Coronary artery (tissue), 2 donors: ENCODE data around the gene PITPNB.

Experiments
- DNase-seq: peaks from one replicate; pipeline ENCODE4 v3.0.0-alpha.2; 2017; ENCODE audit warnings: low spot score
- H3K27ac ChIP-seq, 2 donors: fragments of 200-600 bp; sonication (generic); one replicate each; pipeline ENCODE4 v1.5.1; 2016 to 2019
- H3K4me3 ChIP-seq: fragments of 200-600 bp; sonication (generic); 2 replicates; pipeline ENCODE4 v1.5.1; 2016; ENCODE audit warnings: mild to moderate bottlenecking, moderate library complexity
- TF ChIP-seq, protein P1 (sequence below): fragments of 200-600 bp; sonication (generic); IDR thresholded peaks from one replicate; pipeline ENCODE4 v1.5.1; 2019; ENCODE audit warnings: antibody characterized with exemption

PITPNB gene

DNA sequence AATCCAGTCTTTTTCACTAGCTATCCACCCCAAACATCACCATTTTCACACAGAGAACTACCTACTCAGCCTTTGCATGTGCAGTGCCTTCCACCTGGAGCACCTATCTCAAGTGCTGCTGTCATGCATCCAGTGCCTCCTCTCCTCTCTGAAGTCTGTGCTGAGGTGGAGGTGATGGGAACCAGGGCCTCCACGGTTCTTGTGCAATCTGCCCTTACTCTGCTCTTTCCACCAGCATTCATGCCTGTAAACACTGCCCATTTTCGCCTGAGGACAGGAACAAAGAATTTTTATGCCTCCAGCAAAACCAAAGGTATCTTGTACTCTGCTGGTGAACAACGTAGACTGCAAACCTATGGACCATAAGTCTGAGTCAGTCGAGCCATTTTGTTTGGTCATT is 27.0 kb downstream of the PITPNB start:
- Histone ChIP-seq H3K4me3 (no peak overlapping the region), H3K27ac (peak overlapping the region; percentile 72 to 84)
- no peak for DNase-seq
- TF ChIP-seq, protein P1, sequence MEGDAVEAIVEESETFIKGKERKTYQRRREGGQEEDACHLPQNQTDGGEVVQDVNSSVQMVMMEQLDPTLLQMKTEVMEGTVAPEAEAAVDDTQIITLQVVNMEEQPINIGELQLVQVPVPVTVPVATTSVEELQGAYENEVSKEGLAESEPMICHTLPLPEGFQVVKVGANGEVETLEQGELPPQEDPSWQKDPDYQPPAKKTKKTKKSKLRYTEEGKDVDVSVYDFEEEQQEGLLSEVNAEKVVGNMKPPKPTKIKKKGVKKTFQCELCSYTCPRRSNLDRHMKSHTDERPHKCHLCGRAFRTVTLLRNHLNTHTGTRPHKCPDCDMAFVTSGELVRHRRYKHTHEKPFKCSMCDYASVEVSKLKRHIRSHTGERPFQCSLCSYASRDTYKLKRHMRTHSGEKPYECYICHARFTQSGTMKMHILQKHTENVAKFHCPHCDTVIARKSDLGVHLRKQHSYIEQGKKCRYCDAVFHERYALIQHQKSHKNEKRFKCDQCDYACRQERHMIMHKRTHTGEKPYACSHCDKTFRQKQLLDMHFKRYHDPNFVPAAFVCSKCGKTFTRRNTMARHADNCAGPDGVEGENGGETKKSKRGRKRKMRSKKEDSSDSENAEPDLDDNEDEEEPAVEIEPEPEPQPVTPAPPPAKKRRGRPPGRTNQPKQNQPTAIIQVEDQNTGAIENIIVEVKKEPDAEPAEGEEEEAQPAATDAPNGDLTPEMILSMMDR: no peak

DNA sequence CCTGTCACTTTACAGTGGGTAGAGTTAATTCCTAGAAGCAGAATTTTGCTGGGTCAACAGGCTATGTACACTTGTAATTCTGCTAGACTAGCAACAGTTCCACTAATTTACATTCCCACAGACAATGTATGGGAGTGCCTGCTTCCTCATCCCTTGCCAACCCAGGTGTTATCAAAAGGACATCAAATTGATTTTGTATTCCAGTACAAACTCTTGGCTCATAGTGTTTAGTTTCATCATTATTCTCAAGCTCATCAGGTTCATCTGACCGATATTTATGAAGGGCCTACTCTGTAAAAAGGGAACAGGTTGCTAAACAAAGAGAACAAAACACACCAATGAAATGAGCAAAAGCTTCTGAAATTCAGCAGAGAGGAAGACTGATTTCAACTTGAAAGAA is 30.7 kb downstream of the PITPNB start:
- no peak overlapping the region for H3K4me3 ChIP-seq
- TF ChIP-seq, protein P1: no peak
- peak overlapping the region in 1 of 2 donors; percentile 61 for H3K27ac ChIP-seq
- no peak for DNase-seq

DNA sequence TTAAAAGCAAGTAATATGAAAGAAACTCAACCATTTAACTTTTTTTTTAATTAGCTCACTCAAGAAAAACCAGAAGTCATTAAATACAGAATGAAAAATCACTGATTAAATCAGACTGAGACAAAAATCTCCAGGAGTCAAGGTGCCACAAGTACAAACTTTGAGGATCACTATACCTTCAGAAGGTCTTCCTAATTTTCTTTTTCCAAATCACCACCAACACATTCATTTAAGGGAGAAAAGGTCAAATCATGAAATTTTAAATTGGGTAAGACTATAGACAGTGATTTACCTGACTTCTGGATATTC is 32.3 kb downstream of the PITPNB start:
- TF ChIP-seq, protein P1: no peak
- peak overlapping the region; percentile 32 to 61 for H3K27ac ChIP-seq
- H3K4me3 ChIP-seq: no peak overlapping the region
- no peak for DNase-seq

DNA sequence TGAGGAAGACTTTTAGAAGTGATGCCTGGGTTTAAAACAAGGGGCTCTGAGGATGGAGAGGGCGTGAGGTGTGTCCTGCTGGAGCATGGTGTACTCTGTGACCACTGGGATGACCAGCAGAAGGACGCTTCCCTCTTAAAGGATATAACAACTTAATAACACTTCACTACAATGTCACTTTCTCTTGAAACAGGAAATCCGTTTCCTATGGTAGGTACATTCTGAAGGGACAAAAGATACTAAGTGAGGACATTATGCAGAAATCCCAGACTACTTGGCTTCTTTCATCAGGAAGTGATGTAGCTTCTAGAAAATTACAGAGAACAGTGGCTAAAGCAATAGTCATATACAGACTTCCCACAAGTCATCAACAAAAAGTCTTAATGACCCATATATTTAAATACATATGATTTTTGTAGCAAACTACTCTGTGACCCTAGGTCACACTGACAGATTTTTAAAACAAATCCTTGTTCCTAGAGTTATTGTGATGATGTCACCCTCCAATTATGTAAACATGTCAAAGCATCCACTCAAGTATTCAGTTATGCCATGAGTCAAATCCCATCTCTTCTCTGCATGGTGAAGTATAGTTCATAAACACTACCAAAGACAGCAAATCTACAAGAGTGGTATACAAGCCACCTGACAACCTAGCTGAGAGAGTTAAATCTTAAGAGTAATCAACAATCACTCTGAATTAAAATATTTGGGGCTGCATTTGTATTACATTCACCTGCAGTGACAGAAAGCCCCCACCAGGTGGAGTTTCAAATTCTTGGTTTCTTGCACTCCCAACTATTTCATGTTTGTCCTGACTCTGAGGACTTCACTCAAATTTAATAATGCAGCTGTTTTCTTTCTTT is 32.8 kb downstream of the PITPNB start:
- H3K27ac ChIP-seq: peak overlapping the region; percentile 32 to 61
- H3K4me3 ChIP-seq: no peak overlapping the region
- TF ChIP-seq, protein P1: peak; percentile 77
- no peak for DNase-seq

DNA sequence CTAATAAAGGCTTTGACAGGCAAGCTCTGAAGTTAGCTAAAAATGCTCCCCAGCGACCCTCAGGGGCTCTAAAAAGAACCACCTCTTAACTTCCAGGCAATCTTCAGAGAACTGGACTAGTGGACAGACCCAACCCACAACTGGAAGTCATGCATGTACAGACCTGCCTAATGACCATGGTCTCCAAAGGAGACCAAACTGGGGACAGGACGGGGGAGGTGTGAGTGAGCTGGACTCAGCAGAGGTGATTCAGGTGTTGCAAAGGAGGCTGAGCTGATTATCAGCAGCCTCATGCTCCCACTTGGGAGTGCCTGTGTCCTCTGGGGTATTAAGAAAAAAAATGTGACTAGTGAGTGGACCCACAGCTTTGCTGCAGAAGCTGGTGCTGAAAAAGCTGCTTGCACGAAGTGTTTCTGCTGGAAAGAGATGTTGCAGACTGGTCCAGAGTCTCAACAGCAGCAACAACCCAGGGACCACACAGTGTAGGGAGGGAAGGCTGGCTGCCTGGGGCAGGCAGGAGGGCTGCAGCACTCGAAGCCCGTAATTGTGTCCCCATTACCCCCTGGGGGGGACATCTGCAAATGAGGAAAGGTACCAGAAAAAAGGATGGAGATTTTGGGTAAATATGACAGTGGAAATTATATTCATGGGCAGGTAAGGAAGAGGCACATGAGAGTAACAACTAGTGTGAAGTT is 35.3 kb downstream of the PITPNB start:
- TF ChIP-seq, protein P1: no peak
- DNase-seq: no peak
- H3K27ac ChIP-seq: no peak overlapping the region
- H3K4me3 ChIP-seq: no peak overlapping the region

DNA sequence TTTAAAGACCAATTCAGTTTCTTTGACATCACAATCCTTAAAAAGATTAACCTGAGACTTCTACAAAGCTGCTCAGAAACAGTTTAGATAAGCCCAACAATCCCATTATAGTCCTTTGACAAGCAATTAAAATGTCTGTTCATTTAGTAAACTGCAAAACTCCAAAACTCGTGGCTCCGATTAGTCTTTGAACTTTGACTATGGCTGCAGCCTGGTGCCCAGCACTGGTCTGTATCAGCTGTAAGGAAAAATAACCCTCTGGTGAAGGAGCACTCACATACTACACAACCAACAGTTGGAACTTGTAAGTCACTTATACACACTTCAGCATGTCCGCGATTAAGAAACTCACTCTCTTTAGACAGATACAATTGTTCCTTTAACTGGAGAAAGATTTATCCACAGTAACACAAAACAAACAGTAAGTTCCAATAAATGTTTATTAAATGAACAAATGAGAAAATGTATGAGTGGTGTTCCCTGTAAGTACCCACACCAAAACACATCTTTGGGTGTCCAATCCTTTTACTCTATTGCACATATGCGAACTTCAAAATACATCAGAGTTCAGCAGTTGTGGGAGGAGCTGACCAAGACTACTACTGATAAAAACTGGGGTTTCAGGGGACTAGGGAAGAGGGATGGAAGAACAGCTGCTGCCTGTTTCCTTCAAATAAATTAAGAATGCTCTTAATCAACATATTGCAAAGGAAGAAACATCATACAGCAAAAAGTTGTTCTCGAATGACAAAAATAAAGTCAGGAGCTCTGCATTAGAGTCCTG is 36.4 kb downstream of the PITPNB start:
- H3K27ac ChIP-seq: peak overlapping the region; percentile 73

More for the DNA sequence above, 36.4 kb downstream of the PITPNB start:
- TF ChIP-seq, protein P1: no peak
- no peak for DNase-seq
- H3K4me3 ChIP-seq: no peak overlapping the region
